Fibroblast of lung (primary cell): ENCODE measurements around the gene FNDC3B. TPM values are rescaled to one million over a fixed set of nuclear protein-coding genes. Genes with fewer than 3 reads are reported as not detected.

ENCODE experiments used
- DNase-seq, 2 donors: peaks; one replicate each; pipeline versions ENCODE4 v3.0.0 to v3.0.0-alpha.2; 2010; ENCODE audit warnings: low read depth in 2 of 2
- H2AFZ ChIP-seq: 2 replicates; pipeline ENCODE4 v1.5.1; 2012; ENCODE audit warnings: low read length, control low read depth, inconsistent platforms
- H3K27ac ChIP-seq: 2 replicates; pipeline ENCODE4 v1.5.1; 2011; ENCODE audit warnings: low read length, control low read depth; ENCODE audit not compliant: insufficient read depth
- H3K27me3 ChIP-seq: 2 replicates; pipeline ENCODE4 v1.5.1; 2011; ENCODE audit warnings: mild to moderate bottlenecking, low read length; ENCODE audit not compliant: control insufficient read depth, insufficient read depth
- H3K36me3 ChIP-seq: 2 replicates; pipeline ENCODE4 v1.5.1; 2011; ENCODE audit warnings: low read length; ENCODE audit not compliant: control insufficient read depth, insufficient read depth
- H3K4me1 ChIP-seq: 2 replicates; pipeline ENCODE4 v1.5.1; 2011; ENCODE audit warnings: low read length; ENCODE audit not compliant: control insufficient read depth, insufficient read depth; ENCODE audit errors: extremely low read depth
- H3K4me2 ChIP-seq: 2 replicates; pipeline ENCODE4 v1.5.1; 2011; ENCODE audit warnings: low read length, control low read depth; ENCODE audit not compliant: insufficient read depth; ENCODE audit errors: extremely low read depth
- H3K4me3 ChIP-seq, 4 experiments: fragments of 200-600 bp in 1 of 4; sonication (generic) in 1 of 4; replicated peaks in 1 of 4; 2 replicates each; pipeline ENCODE4 v1.5.1; 2011 to 2016; ENCODE audit warnings: low read length in 4 of 4, low read depth in 3 of 4, mild to moderate bottlenecking in 3 of 4, control low read depth in 2 of 4, inconsistent platforms in 1 of 4, mixed read lengths in 1 of 4; ENCODE audit not compliant: insufficient read depth in 1 of 4; ENCODE audit errors: control extremely low read depth in 1 of 4
- H3K79me2 ChIP-seq: 2 replicates; pipeline ENCODE4 v1.5.1; 2012; ENCODE audit warnings: mild to moderate bottlenecking, low read length, inconsistent platforms; ENCODE audit not compliant: control insufficient read depth, insufficient read depth
- H3K9ac ChIP-seq: 2 replicates; pipeline ENCODE4 v1.5.1; 2011; ENCODE audit warnings: mild to moderate bottlenecking, low read length, control low read depth; ENCODE audit not compliant: insufficient read depth
- H3K9me3 ChIP-seq: 2 replicates; pipeline ENCODE4 v1.5.1; 2012; ENCODE audit warnings: low read depth, low read length; ENCODE audit not compliant: control insufficient read depth, insufficient read depth
- H4K20me1 ChIP-seq: 2 replicates; pipeline ENCODE4 v1.5.1; 2011; ENCODE audit warnings: low read length; ENCODE audit not compliant: control insufficient read depth, insufficient read depth; ENCODE audit errors: extremely low read depth
- EZH2 ChIP-seq: IDR thresholded peaks from 2 replicates; pipeline ENCODE4 v1.5.1; 2012; ENCODE audit warnings: low read length, control low read depth, mild to moderate bottlenecking; ENCODE audit errors: missing control alignments
- polyA plus RNA-seq, 2 donors: library from polyadenylated mRNA; depleted of rRNA in 1 of 2; stranded (reverse) in 1 of 2; unstranded in 1 of 2; fragments of >200 nt; gene quantifications; 2 replicates each; pipeline ENCODE4 v1.2.1, GENCODE V29; 2011 to 2012; ENCODE audit warnings: missing spikeins in 1 of 2
- total RNA-seq: library from RNA; depleted of rRNA; stranded (reverse); fragments of >200 nt; gene quantifications from 2 replicates; pipeline ENCODE4 v1.2.1, GENCODE V29; 2014
- TF ChIP-seq, protein P1 (sequence below), 2 donors: IDR thresholded peaks in 1 of 2; conservative IDR thresholded peaks in 1 of 2; 1 replicate in 1 of 2; 2 replicates in 1 of 2; pipeline ENCODE4 v1.5.1; 2011 to 2012; ENCODE audit warnings: low read length in 2 of 2, control low read depth in 1 of 2, inconsistent platforms in 1 of 2, low read depth in 1 of 2, mild to moderate bottlenecking in 1 of 2

The FNDC3B gene
- total and polyA plus RNA-seq, 2 donors (not counting 1 experiment from before 2014, with no cell fraction given), result 26.1 to 76.8 TPM

DNA sequence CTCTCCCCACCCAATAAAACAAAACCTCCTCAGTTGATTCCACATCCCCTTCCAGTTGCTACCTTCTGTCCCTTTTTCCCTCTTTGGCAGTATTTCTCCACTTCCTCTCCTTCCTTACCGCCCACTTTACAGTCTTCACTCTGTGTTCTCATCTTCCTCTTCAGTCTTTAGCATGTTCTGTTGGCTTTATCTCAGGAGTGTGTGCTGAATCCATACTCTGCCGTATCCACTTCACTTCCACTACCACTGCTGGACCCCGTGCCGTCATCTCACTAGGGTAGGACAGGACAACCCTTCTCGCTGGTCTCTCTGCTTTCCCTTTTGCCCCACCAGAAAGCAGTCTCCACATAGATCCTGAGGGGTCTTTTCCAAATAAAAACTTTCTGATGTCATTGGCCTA lies 74.3 kb downstream of the FNDC3B start:
- DNase-seq, result no peak
- no peak overlapping the region for H2AFZ ChIP-seq
- H3K27ac ChIP-seq, result no peak overlapping the region
- peaks cover 43% of the 10 kb centered on the region for H3K79me2 ChIP-seq
- peaks cover 4% of the 10 kb centered on the region for H4K20me1 ChIP-seq
- H3K4me1 ChIP-seq, result no peaks in the 10 kb centered on the region
- H3K27me3 ChIP-seq, result no peaks in the 10 kb centered on the region
- TF ChIP-seq EZH2, result no peak
- TF ChIP-seq, protein P1, sequence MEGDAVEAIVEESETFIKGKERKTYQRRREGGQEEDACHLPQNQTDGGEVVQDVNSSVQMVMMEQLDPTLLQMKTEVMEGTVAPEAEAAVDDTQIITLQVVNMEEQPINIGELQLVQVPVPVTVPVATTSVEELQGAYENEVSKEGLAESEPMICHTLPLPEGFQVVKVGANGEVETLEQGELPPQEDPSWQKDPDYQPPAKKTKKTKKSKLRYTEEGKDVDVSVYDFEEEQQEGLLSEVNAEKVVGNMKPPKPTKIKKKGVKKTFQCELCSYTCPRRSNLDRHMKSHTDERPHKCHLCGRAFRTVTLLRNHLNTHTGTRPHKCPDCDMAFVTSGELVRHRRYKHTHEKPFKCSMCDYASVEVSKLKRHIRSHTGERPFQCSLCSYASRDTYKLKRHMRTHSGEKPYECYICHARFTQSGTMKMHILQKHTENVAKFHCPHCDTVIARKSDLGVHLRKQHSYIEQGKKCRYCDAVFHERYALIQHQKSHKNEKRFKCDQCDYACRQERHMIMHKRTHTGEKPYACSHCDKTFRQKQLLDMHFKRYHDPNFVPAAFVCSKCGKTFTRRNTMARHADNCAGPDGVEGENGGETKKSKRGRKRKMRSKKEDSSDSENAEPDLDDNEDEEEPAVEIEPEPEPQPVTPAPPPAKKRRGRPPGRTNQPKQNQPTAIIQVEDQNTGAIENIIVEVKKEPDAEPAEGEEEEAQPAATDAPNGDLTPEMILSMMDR (conservative IDR thresholded peaks at IDR 0.05 in 1 of 2, IDR thresholded peaks at IDR 0.05 in 1 of 2; ENCODE audit: low read depth in 1 of 2, low read length in 2 of 2), result no peak
- no peak overlapping the region for H3K4me3 ChIP-seq
- no peaks in the 10 kb centered on the region for H3K9me3 ChIP-seq
- H3K36me3 ChIP-seq, result peaks cover 6% of the 10 kb centered on the region
- H3K9ac ChIP-seq, result no peak overlapping the region
- no peak overlapping the region for H3K4me2 ChIP-seq

DNA sequence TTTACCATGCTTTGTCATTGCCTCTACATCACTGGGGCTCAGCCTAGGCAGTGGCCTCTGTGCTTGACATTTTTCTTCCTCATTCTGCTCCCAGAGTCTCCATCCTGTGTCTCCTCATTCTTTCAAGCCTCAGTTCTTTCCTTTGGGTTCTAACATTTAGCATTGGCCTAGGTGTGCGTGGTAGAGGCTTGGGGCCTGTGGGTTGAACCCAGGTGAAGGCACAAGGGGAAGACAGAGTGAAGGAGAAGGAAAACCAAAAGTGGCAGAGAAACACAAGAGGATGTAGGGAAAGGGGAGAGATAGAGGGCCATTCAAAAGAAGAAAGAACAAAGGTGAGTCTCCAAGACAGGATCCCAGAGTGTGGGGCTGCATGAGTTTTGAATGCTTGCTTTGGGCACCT lies 75.7 kb downstream of the FNDC3B start:
- peaks cover 34% of the 10 kb centered on the region for H3K79me2 ChIP-seq
- DNase-seq, result no peak
- H3K27me3 ChIP-seq, result no peaks in the 10 kb centered on the region
- peaks cover 2% of the 10 kb centered on the region for H4K20me1 ChIP-seq
- no peak overlapping the region for H3K9ac ChIP-seq
- peaks cover 6% of the 10 kb centered on the region for H3K36me3 ChIP-seq
- no peaks in the 10 kb centered on the region for H3K9me3 ChIP-seq
- no peak for TF ChIP-seq EZH2
- TF ChIP-seq, protein P1 (conservative IDR thresholded peaks at IDR 0.05 in 1 of 2, IDR thresholded peaks at IDR 0.05 in 1 of 2; ENCODE audit: low read depth in 1 of 2, low read length in 2 of 2), result no peak
- no peak overlapping the region for H2AFZ ChIP-seq
- no peak overlapping the region for H3K4me2 ChIP-seq
- no peaks in the 10 kb centered on the region for H3K4me1 ChIP-seq
- no peak overlapping the region for H3K27ac ChIP-seq
- H3K4me3 ChIP-seq, result no peak overlapping the region

DNA sequence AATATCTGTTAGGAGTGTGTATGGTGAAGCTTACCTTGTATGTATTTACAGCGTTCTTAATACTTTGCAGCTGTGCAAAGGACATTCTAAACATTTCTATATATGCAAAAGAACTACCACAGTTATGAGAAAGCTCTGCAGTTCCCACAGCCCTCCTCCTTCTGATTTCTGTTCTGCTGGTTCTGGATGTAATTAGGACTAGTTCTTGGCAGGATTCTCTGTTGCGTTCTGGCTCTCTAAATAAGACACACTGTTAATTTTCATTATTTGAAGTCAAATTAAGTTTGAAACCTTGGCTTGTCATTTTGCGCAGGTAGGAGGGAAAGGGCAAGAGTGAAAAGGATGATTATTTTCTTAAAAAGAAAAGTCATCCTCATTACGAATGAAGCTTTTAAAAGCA lies 76.4 kb downstream of the FNDC3B start:
- DNase-seq, result no peak
- Histone ChIP-seq H3K9me3 (no peaks in the 10 kb centered on the region), H3K4me1 (no peaks in the 10 kb centered on the region), H3K27me3 (no peaks in the 10 kb centered on the region), H2AFZ (no peak overlapping the region), H3K4me3 (no peak overlapping the region), H3K9ac (no peak overlapping the region), H3K79me2 (peaks cover 28% of the 10 kb centered on the region), H3K4me2 (no peak overlapping the region), H3K36me3 (peaks cover 6% of the 10 kb centered on the region), H4K20me1 (no peaks in the 10 kb centered on the region), H3K27ac (no peak overlapping the region)
- TF ChIP-seq, protein P1 (conservative IDR thresholded peaks at IDR 0.05 in 1 of 2, IDR thresholded peaks at IDR 0.05 in 1 of 2; ENCODE audit: low read depth in 1 of 2, low read length in 2 of 2), result no peak
- no peak for TF ChIP-seq EZH2
